GM19025 (cell line): ENCODE data around the gene FKRP.
A peak's percentile ranks its signal among the peaks of the same experiment; 100 is the strongest.
"Not testable (repeated sequence)": the region's sequence is repeated elsewhere in the genome, so short reads cannot be mapped to it uniquely, and the experiment has no call there.

Experiments used
- ATAC-seq: cut with Tn5 transposase; IDR thresholded peaks from one replicate; pipeline ENCODE4 v1.9.1; 2021; ENCODE audit warnings: mild to moderate bottlenecking, low read depth, moderate library complexity; ENCODE audit not compliant: unreplicated experiment

The FKRP gene

GRCh38 chr19:46745521-46746280 lies at the start of gene FKRP:
Gene FKRP, plus strand, starts transcription at chr19:46746057. Its CDS starts 9,394 bp downstream, at chr19:46755451.
- peak; percentile 44 for ATAC-seq

- ATAC-seq = no peak
These were observed 49.0 kb upstream of the FKRP start for GRCh38 chr19:46696866-46697203.

- ATAC-seq = no peak
These were observed 48.5 kb upstream of the FKRP start for GRCh38 chr19:46697204-46697960.

- no peak for ATAC-seq
These were observed 47.2 kb upstream of the FKRP start for GRCh38 chr19:46698395-46699321.

- ATAC-seq = no peak
These were observed 45.2 kb upstream of the FKRP start for GRCh38 chr19:46700704-46701103.

- no peak for ATAC-seq
These were observed 41.3 kb upstream of the FKRP start for GRCh38 chr19:46704379-46705076.

GRCh38 chr19:46710687-46711086 lies 35.2 kb upstream of the FKRP start:
- ATAC-seq = no peak

GRCh38 chr19:46712768-46713338 lies 33.0 kb upstream of the FKRP start:
- ATAC-seq = not testable (repeated sequence)

GRCh38 chr19:46713781-46714443 lies 31.9 kb upstream of the FKRP start:
- ATAC-seq = no peak

- no peak for ATAC-seq
These were observed 31.3 kb upstream of the FKRP start for GRCh38 chr19:46714444-46715106.

- ATAC-seq = no peak
These were observed 30.3 kb upstream of the FKRP start for GRCh38 chr19:46715620-46715974.

GRCh38 chr19:46715975-46716671 lies 29.7 kb upstream of the FKRP start:
- no peak for ATAC-seq

GRCh38 chr19:46716672-46717033 lies 29.2 kb upstream of the FKRP start:
- ATAC-seq = no peak

GRCh38 chr19:46717034-46717715 lies 28.7 kb upstream of the FKRP start, which contains the start of gene PRKD2:
Gene PRKD2, minus strand, starts transcription at chr19:46717114. Its CDS starts 744 bp downstream, at chr19:46716370.
- no peak for ATAC-seq

GRCh38 chr19:46717716-46718143 lies 28.1 kb upstream of the FKRP start:
- ATAC-seq = no peak

- no peak for ATAC-seq
These were observed 27.5 kb upstream of the FKRP start for GRCh38 chr19:46718157-46718933.
